GM12864 (cell line): ENCODE data around the gene MEAK7.

Experiments
- DNase-seq: peaks from one replicate; pipeline ENCODE4 v3.0.0-alpha.2; 2011; ENCODE audit warnings: low read depth
- H3K4me3 ChIP-seq: 2 replicates; pipeline ENCODE4 v1.5.1; 2011; ENCODE audit warnings: mild to moderate bottlenecking, low read depth, low read length, control low read depth
- CTCF ChIP-seq: IDR thresholded peaks from 2 replicates; pipeline ENCODE4 v1.5.1; 2011; ENCODE audit warnings: low read depth, mild to moderate bottlenecking, moderate library complexity, low read length, control low read depth, inconsistent platforms; ENCODE audit errors: missing control alignments

The MEAK7 gene

DNA sequence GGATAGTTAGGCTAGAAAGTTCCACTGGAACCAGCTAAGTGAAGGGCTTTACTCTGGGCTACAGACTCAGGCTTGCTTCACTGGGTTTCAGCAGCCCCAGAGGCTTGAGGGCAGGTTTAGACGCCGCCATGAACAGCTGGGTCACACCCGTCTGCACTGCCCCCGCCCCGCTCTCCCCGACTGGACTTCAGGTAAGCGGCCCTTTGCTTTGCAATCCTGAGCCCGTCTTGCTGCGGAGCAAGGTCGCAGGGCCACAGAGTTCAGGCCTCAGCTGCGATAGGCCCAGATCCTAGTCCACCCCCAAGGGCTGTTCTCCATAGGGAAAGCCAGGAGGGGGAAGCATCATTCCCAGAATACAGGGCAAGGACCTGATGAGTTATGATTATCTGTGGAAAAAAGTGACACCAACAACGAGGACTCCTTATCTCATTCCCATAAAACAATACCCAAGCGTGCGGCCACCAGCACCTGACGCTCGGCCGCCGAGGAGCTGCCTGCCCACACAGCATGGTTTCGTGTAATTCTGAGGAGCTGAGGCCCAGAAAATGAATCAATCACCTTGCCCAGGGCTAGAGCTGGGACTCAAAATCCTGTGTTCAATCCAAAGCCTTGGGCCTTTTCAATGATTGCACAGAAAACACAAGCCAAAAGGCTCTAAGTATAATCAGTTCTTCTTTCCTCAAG, 20.4 kb downstream of the MEAK7 start:
- DNase-seq: no peak
- no peak overlapping the region for H3K4me3 ChIP-seq
- TF ChIP-seq CTCF: no peak

GRCh38 chr16:84482951-84483881, 21.2 kb downstream of the MEAK7 start:
- no peak for TF ChIP-seq CTCF
- no peak for DNase-seq
- H3K4me3 ChIP-seq: no peak overlapping the region

DNA sequence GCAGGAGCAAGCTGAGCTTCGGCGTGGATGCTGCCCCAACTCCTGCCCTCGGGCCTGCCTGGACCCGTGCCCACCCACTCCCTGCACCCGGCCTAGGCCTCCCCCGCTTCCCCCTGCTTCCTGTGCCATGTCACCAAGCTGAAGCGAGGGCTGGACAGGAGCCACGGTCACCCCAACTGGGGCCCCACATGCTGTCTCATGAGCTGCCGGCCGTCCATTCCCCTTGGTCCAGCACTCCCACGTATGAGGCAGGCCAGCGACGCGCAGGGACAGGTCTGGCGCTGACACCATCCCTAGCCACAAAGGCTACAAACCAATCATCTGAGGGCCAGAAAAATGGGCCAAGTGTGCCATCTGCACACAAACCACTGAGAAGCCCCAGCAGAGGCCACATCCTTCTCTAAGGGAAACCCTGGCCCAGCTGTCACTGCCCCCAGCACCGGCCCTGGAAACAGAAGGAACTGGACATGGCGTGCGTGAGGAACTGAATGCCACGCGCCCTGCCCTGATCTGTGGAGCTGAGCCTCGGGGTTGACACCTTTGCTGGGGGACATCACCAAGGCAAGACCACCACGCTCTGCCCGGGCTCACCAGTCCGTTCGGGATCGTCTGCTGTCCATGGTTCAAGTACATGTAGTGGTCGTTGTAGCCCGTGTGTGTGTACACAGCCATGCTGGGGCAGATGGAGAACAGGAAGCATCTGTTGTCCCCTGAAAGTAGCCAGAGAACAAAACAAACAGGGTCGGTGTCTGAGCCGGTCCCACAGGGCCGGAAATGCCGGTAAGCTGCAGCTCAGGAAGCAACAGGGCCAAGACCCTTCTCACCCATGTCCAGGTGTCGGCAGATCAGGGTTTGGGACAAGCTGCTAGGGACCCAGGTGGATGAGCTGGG, 22.2 kb downstream of the MEAK7 start:
- TF ChIP-seq CTCF: no peak
- no peak overlapping the region for H3K4me3 ChIP-seq
- DNase-seq: no peak

DNA sequence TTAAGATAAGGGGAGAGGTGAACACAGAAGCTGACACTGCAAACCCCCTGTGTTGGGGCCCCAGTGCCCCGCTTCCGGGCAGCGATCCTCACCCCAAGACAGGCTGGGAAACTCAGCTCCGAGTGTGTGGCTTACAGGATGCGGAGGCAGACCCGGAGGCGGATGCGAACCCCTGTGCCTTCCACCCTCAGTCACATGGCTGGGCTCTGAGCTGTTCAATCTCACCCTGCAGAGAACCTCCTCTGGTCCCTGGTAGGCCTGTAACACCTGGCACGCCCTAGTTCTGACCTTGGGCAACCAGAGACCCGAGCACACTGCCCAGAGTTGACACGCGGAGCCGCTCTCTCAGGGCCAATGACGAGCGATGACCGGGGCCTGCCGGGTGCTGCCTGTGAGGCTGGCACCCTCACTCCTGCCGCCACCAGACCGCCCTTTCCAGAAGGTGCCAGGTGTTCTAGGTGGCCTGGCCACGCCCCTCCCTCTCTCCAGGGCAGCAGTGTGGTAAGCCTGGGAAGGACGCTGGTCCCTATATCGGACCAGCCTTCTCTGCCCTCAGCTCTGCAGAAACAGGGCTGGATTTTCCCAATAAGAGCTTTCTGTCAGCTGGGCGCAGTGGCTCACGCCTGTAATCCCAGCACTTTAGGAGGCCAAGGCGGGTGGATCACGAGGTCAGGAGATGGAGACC, 23.3 kb downstream of the MEAK7 start:
- H3K4me3 ChIP-seq: no peak overlapping the region
- no peak for TF ChIP-seq CTCF
- DNase-seq: no peak

DNA sequence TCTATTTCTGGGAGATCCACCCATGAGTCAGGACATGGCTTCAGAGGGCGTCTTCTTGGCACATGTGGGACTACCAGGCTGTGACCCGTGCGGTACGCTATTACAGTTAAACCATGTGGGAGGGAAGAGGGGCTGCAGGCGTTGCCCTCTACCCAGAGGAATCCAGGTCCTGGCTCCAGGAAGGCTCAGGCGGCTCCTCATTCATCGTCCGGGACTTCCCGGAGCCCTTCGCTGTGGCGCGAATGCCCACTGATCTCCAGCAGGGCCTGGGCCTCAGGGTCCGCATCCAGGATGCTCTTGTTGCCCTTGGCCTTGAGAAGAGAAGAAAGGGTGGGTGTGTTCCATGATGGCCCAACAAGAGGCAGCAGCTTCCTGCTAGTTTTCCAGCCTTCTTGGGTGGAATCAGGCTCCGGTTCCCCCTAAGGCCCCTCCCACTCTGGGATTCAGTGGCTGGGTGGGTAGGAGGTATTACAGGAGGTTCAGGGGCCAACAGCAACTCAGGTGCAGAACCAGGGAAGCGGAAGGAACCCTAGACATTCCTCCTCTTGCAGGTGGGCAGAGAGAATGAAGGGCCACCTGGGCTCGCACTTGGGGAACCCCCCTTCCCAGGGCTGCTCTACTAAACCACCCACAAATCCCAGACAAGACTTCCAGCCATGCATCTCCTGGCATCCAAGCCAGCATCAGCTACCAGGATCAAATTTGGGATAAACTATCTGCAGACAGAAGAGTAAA, 24.6 kb downstream of the MEAK7 start:
- no peak for TF ChIP-seq CTCF
- H3K4me3 ChIP-seq: no peak overlapping the region
- DNase-seq: no peak
